NCI-H1694 (cell line): ENCODE data around the gene MED31.

Source experiments
- DNase-seq: peaks from one replicate; lab custom pipeline; 2025; lab: John Stamatoyannopoulos, UW

MED31 gene

DNA sequence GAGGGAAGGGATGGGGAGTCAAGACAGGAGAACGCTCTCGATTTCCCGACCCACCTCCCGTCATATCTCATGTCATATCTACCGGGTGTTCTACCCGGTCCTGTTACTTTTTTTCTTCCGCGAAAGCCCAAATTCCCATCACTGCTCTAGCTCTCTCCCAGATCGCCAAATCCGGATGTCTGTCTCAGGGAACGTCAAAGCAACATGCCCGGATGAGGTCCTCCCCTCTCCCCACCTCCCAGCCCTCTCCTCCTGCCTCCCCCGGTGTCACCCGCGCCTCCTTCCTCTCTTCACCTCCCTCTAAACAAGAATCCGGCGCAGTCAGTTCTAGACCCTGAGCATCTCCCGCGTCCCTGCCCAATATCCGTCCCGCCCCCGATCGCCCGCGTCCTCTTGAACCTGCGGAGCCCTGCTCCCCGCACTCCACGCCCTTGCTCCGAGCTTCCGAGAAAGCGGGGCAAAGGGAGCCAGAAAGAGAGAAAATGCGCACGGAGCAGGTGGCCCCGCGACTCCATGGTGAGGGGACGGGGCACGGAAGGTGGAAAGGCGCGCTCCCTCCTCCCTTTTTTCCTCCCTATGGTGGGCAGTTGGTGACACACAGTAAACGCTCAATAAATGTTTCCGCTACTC is 4.4 kb upstream of the MED31 start:
- peak; percentile 2 for DNase-seq

DNA sequence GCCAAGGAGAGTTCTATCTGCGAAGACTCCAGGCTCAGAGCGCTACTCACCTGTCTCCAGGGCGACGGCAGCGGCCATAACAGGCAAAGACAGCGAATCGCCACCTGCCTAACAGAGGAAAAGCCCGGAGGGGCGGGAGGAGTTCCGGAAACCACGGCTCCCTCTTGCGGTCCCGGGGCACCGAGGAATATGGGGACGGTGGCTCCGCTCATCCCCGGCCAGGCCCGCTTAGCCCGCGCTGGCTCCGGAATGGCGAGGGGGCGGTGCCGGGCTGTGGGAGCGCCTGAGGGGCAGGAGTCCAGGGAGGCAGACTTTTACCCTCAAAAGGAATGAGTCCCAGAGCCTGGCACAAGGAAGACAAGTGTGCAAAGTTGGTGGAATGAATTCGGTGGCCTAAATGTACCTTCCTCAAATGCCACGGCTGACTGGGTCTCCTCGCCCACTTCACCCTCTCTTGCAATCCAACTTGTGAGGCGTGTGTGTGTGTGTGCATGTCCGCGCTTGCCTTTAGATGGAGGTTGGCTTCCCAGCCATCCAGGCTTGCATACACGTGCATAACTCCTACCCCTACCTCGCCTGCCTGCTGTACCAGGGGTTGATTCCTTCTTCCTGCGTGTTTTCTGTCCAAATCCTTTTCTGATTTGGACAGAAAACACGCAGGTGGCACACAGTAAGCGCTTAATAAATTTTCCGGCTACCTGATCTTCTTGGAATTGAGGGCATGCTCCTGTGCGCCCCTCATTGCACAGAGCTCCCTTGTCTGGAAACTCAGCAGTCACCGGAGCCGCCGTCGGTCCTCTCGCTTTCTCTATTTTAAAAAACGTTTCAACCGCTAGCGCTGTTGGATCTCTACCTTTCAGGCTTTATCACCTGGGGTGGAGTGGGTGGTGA is 3.7 kb upstream of the MED31 start:
- DNase-seq, result peak; percentile 20

DNA sequence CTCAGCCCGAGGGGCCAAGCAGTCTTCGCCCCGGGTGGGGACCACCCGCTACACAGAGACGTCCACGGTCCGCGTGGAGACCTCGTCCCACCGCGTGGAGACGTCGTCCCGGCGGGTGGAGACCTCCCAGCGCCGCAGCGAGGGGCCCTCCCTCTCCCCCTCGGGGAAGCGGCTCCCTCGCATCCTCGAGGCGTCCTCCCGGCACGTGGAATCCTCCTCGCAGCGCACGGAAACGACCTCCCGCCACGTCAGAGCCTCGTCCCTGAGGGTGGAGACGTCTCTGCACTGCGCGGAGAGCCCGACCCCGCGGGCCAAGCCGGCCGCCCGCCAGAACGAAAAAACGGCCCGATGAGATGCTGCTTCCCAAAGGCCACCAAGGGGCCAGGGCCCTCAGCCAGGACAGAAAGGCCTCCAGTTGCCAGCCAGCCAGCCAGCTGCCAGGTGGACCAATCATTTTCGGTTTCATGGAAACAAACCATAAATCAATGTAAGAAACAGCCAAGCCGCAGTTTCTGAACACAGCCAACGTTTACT is 581 bp upstream of the MED31 start:
- no peak for DNase-seq

DNA sequence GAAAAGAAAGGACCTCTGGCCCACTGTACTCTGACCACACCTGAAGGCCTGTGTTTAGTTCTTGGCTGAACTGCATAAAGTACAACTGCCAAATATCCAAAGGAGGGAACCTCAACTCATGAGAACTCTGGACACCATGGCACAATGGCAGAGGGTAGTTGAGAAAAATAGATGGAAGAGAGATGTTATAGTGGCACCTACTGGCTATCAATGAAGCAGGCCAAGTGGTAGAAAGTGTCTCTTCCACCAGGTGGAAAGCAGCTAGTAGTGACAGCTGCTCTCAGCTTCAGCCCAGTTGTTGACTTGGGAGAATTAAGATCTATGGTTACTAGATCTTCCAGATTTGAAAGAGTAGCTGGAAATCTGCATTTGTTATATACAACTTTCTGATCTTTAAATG is 3.2 kb downstream of the MED31 start:
- DNase-seq, result no peak

DNA sequence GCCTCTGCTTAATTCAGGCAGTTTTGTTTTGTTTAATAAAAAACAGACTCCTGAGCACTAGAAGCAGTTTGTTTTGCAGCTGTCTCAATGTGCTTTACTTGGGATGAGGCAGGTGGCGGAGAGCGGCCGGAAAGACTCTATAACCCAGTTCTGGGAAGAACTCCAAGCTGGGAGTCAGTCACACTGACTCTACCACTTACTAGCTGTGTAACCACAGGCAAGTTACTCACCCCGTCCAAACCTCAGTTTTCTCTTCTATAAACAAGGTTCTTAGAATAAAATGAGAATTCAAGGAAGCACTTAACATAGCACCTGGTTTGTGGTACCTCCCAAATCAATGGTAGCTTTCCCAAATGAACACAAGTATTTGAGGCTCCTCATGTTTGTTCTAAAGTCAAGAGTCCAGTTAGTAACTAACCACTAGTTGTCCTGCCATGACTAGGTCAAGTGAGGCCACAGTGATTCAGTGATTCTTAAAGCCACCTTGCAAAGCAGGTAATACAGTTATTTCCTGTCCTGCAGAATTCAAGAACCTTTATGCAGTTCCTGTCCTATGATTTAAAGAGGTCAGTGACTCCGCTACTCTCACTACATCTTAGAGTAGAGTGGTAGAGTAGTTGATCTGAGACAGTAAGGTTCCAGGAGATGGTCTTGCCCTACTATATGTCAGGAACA is 7.8 kb downstream of the MED31 start:
- no peak for DNase-seq

DNA sequence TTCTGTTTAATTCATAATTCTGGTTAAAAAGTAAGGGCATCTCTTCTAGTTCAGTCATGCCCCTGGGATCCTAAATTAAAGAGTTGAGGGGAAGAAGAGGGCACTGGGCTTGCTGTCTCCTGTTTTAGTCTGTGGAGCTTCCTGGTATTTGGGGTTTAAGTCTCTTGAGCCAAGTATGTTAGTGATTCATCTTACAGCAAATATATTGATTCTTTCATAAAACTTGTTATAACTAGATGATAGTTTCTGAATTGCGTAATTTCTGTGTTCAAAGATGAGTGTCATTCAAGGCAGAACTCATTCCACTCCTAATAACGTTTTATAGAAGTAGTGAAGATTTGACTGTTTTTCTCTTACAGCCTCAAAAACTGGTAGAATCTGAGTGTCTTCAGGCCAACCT is 8.8 kb downstream of the MED31 start:
- DNase-seq, result no peak

DNA sequence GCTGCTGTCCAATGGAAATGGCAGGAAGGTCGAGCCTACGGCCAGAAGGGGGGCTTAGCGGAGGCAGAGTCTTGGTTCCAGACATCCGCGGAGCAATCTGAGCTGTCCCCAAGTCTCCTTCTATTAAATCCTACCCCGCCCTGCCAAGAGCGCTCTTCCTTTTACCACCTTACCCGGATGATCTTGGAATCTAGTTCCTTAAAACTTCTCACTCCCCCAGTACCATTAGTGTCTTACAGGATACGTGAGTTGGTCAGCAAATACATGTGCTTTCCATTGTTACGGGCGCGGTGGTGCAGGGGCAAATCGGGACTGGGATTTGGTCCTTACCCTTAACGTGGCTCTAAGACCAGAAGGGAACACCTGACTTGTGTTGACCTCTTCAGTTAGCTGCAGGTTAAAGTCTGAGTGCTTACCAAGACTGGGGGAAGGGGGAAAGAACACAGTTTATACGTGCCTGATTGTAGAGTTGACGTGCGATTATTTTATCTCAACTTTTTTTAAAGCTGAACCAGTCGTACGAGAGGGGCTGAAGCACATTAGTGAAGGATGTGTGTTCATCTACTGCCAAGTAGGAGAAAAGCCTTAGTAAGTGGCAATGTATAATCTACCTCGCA is 10.1 kb downstream of the MED31 start:
- DNase-seq, result no peak

DNA sequence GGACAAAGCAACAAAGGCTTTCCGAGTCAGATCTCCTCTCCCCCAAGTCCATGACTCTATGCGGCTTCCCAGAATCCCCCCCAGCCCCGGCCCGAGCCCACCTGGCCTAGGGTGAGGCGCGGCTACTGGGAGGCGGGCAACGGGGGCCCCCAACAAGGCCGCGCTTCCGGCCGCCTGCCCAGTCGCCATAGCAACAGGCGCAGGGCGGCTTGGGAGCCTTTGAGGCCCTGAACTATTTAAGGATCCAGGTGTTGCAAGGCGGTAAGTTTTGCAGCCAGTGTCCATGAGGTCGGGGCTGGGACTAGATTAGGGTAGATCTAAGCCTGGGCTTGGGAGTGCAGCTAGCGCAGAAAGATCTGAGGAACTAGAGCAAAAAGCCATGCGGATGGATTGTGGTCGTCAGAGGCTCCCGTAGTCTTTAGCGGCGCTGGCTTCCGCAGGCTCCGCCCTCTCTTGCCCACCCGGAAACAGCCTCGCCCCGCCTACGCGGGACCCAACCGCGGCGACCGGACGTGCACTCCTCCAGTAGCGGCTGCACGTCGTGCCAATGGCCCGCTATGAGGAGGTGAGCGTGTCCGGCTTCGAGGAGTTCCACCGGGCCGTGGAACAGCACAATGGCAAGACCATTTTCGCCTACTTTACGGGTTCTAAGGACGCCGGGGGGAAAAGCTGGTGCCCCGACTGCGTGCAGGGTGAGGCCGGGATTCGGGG is 10.7 kb downstream of the MED31 start, which contains the start of the genes KIAA0753 and TXNDC17:
TSS of gene KIAA0753 (minus strand) at position 176 of the 711 bp plus-strand sequence. CDS start 5,608 bp downstream, outside the sequence.
TSS of gene TXNDC17 (plus strand) at position 525 of the 711 bp plus-strand sequence. CDS start at position 548, 23 bp downstream.
- DNase-seq, result peak; percentile 64

GRCh38 chr17:6639586-6640535 is 11.5 kb downstream of the MED31 start:
- DNase-seq, result peak; percentile 25

GRCh38 chr17:6639014-6639585 is 12.3 kb downstream of the MED31 start:
- no peak for DNase-seq

DNA sequence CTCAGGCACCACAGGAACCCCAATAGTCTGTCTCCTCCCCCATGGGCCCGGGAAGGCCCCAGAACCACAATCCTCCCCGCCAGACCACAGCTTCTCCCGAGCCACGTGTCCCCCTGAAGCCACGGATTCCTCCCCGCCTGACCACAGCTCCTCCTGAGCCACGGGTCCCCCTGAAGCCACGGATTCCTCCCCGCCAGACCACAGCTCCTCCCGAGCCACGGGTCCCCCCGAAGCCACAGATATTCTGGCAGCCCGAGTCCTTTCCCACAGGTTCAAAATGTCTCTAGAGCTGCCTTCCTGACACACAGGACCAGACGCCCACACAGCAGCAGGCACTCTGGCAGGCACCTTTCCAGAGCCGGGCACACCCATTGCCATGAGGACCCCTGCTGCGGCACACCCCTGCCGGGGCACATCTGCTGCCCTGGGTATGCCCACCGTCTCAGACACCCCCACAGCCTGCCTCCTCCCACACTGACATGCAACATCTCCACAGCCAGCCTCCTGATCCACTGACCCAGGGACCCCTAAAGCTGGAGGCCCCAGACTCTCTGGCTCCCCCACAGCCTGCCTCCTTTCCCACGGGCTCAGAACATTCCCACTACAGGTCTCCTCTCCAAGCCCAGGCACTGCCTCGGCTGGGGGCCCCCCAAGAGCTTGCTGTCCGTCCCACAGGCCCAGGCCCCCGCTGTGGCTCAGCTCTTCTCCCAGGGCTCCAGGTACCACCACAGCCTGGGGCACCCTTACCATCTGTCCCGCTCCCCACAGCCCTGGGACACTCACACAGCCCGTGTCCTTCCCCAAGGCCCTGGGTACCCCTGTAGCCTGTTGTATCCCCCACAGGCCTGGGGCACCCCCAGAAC is 13.1 kb downstream of the MED31 start:
- no peak for DNase-seq

- DNase-seq, result no peak
Measured at GRCh38 chr17:6637458-6637840, 14.0 kb downstream of the MED31 start.

DNA sequence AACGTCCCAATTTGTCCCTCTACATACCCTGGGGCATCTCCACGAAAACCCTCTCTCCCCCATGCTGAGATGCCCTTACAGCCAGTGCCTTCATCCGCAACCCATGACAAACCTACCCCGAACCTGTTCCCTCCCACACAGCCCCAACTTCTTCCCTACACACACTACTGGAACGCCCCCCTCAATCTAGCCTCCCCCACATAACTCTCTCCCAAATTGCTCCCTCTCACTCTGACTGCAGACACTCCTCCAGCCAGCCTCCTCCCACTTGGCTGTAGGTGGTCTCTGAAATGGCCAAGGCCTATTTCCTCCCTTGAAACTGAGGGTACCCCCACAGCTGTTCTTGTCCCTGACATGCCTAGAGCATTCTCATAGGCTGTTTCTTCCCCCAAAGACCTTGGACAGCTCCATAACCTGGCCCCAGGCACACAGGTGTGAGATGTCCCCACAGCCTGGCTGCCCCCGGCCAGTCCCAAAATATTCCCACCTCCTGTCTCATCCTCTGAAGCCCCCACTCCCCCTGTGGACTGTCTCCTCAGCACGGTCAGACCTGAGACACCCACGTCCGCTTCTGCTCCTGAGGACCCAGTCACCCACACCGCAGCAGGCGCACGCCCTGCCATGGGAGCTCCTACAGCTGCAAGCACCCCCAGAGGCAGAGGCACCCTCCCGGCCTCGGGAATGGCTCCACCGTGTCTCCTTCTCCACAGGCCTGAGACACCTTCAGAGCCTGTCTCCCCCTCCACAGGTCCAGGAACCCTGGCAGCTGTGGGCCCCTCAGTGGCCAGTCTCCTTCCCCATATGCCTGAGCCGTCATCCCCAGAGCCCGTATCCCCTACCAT is 14.6 kb downstream of the MED31 start:
- DNase-seq, result no peak

DNA sequence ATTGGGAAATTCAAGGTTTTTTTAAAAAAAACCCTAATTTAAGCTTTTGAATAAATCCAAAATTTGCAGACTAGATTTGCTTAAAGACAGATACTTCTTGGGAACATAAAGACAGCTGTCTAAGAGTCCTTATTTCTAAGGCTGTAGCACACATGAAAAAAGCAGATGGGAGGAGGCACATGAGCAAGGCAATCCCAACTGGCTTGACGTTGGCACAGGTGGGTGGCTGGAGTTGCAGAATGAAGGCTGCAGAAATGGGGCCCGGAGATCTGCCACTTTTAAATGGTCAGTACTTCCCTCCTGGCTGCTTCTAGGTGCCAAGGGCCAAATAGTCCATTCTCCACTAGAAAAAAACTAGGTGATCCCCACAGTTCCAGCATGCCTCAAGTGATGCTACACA is 15.3 kb downstream of the MED31 start:
- no peak for DNase-seq

- DNase-seq, result no peak
Measured at GRCh38 chr17:6633263-6633662, 18.1 kb downstream of the MED31 start.

GRCh38 chr17:6632530-6632929 is 18.9 kb downstream of the MED31 start:
- no peak for DNase-seq

DNA sequence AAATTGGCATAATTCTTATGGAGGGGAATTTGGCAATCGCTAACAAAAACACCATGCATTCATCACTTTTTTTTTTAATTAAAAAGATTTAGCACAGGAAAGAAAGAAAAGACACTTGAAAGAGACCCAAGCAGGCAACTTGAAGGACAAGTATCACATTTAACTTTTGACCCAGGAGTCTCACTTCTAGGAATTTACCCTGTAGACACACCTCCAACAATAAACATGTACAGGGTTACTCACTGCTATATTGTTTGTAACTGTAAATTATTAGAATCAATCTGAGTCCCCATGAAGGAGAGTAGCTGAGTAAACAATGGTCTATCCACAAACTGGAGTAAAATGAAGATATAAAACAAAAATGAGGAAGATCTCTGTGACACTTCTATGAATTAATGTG is 21.0 kb downstream of the MED31 start:
- DNase-seq, result no peak

DNA sequence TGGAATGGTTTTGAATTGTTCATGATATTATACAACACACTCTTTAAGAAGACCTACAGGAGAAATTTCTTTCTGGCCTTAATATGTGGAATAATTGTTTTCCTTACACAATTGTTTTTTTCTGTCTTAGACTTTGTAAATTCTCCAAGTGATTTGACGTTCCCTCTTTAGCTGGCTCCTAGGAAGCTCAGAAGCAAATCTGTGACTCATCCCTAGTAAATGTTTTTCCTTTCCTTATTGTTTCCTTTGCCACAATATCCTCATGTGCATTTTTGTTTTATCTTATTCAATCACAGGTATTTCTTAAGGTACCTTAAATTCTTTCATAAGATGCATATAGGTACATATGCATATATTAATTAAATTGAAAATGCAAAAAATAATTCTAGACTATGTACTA is 24.4 kb downstream of the MED31 start:
- DNase-seq, result no peak
